HEK293T (cell line): ENCODE results near the gene IGLL1.

Experiments
- CTCF ChIA-PET: fragments of 350-600 bp; formaldehyde crosslinking; extraction: SDS; loops from one replicate; lab custom pipeline; 2021; ENCODE audit warnings: antibody characterized with exemption, inconsistent platforms; lab: Yijun Ruan, JAX
- POLR2A ChIA-PET: fragments of 350-600 bp; formaldehyde crosslinking; extraction: SDS; loops from one replicate; lab custom pipeline; 2020; ENCODE audit warnings: antibody characterized with exemption, inconsistent platforms; lab: Yijun Ruan, JAX
- DNase-seq: peaks from one replicate; pipeline ENCODE4 v3.0.0; 2012; ENCODE audit warnings: mixed read lengths; ENCODE audit errors: extremely low spot score
- ARNT ChIP-seq: fragments of 450-650 bp; IDR thresholded peaks from 2 replicates; pipeline ENCODE4 v1.6.1; 2017; ENCODE audit warnings: mild to moderate bottlenecking
- BHLHE40 ChIP-seq: fragments of 450-650 bp; IDR thresholded peaks from 2 replicates; pipeline ENCODE4 v1.6.1; 2016; ENCODE audit warnings: mild to moderate bottlenecking, moderate library complexity, borderline replicate concordance
- CTBP1 ChIP-seq: fragments of 450-650 bp; IDR thresholded peaks from 2 replicates; pipeline ENCODE4 v1.6.1; 2016; ENCODE audit warnings: borderline replicate concordance
- ELF4 ChIP-seq: fragments of 450-650 bp; IDR thresholded peaks from 2 replicates; pipeline ENCODE4 v1.6.1; 2017; ENCODE audit warnings: antibody characterized with exemption
- FOXA1 ChIP-seq: fragments of 450-650 bp; IDR thresholded peaks from 2 replicates; pipeline ENCODE4 v1.6.1; 2016; ENCODE audit warnings: mild to moderate bottlenecking
- FOXK2 ChIP-seq: fragments of 450-650 bp; IDR thresholded peaks from 2 replicates; pipeline ENCODE4 v1.6.1; 2016; ENCODE audit warnings: mild to moderate bottlenecking
- FOXM1 ChIP-seq: fragments of 450-650 bp; IDR thresholded peaks from 2 replicates; pipeline ENCODE4 v1.6.1; 2017; ENCODE audit warnings: mild to moderate bottlenecking, borderline replicate concordance
- HDGF ChIP-seq: fragments of 450-650 bp; IDR thresholded peaks from 2 replicates; pipeline ENCODE4 v1.6.1; 2017; ENCODE audit warnings: antibody characterized with exemption, borderline replicate concordance
- L3MBTL2 ChIP-seq: fragments of 450-650 bp; conservative IDR thresholded peaks from 2 replicates; pipeline ENCODE4 v1.6.1; 2016; ENCODE audit warnings: mild to moderate bottlenecking
- LEF1 ChIP-seq: fragments of 450-650 bp; IDR thresholded peaks from 2 replicates; pipeline ENCODE4 v1.6.1; 2017; ENCODE audit warnings: mild to moderate bottlenecking, borderline replicate concordance
- NFRKB ChIP-seq: fragments of 450-650 bp; IDR thresholded peaks from 2 replicates; pipeline ENCODE4 v1.6.1; 2016; ENCODE audit warnings: mild to moderate bottlenecking, moderate library complexity
- PKNOX1 ChIP-seq: fragments of 450-650 bp; IDR thresholded peaks from 2 replicates; pipeline ENCODE4 v1.6.1; 2016
- SP1 ChIP-seq: fragments of 450-650 bp; IDR thresholded peaks from 2 replicates; pipeline ENCODE4 v1.6.1; 2017
- SUZ12 ChIP-seq: fragments of 450-650 bp; IDR thresholded peaks from 2 replicates; pipeline ENCODE4 v1.6.1; 2016; ENCODE audit warnings: mild to moderate bottlenecking
- TARDBP ChIP-seq: fragments of 450-650 bp; IDR thresholded peaks from 2 replicates; pipeline ENCODE4 v1.6.1; 2016
- ZNF384 ChIP-seq: fragments of 450-650 bp; IDR thresholded peaks from 2 replicates; pipeline ENCODE4 v1.6.1; 2016

Gene IGLL1

GRCh38 chr22:23569291-23569690 is 10.8 kb downstream of the IGLL1 start:
- CTCF ChIA-PET: interaction anchor here (1.2 kb wide), 1 partner anchor 22 kb away, joined by 5 read pairs; no protein-coding TSS in a partner anchor
- no peak for TF ChIP-seq FOXA1
- no peak for DNase-seq
- POLR2A ChIA-PET: no interaction called here

GRCh38 chr22:23566705-23567475 is 13.2 kb downstream of the IGLL1 start:
- DNase-seq: no peak
- POLR2A ChIA-PET: no interaction called here
- TF ChIP-seq FOXK2 (no peak), FOXM1 (no peak), HDGF (no peak), ARNT (no peak), CTBP1 (no peak), BHLHE40 (no peak), NFRKB (no peak), LEF1 (no peak), FOXA1 (no peak), SUZ12 (no peak), ZNF384 (no peak), L3MBTL2 (no peak)
- CTCF ChIA-PET: interaction anchor here (1.4 kb wide), 1 partner anchor 25 kb away, joined by 5 read pairs; no protein-coding TSS in a partner anchor

- no peak for TF ChIP-seq BHLHE40
- TF ChIP-seq L3MBTL2: peak; percentile 81
- peak; percentile 57 for DNase-seq
- CTCF ChIA-PET: no interaction called here
- POLR2A ChIA-PET: no interaction called here
Observed at GRCh38 chr22:23565915-23566704, 14.0 kb downstream of the IGLL1 start.

- peak; percentile 60 for DNase-seq
- POLR2A ChIA-PET: no interaction called here
- TF ChIP-seq TARDBP (no peak), LEF1 (no peak), ARNT (no peak), FOXK2 (no peak), CTBP1 (no peak), NFRKB (no peak), FOXM1 (no peak)
- CTCF ChIA-PET: interaction anchor here (0.7 kb wide), 2 partner anchors 26 to 1054 kb away, joined by 3 to 6 read pairs; no protein-coding TSS in a partner anchor
Observed at GRCh38 chr22:23565305-23565914, 14.7 kb downstream of the IGLL1 start.

GRCh38 chr22:23564276-23564675 is 15.8 kb downstream of the IGLL1 start:
- TF ChIP-seq ELF4 (no peak), SUZ12 (no peak), CTBP1 (no peak), LEF1 (no peak), FOXA1 (no peak), TARDBP (no peak), FOXM1 (no peak), ARNT (no peak), ZNF384 (no peak), PKNOX1 (no peak), L3MBTL2 (no peak), HDGF (no peak), NFRKB (no peak), BHLHE40 (no peak), FOXK2 (no peak)
- ChIA-PET CTCF (interaction anchor here (0.7 kb wide), 1 partner anchor 27 kb away, joined by 6 read pairs; no protein-coding TSS in a partner anchor), POLR2A (interaction anchor here (1.0 to 1.5 kb wide), 2 partner anchors 13 to 293 kb away, joined by 3 read pairs; partner anchors contain the start of gene SLC2A11)
- DNase-seq: no peak

- ChIA-PET POLR2A (interaction anchor here (1.3 to 1.5 kb wide), 2 partner anchors 15 to 294 kb away, joined by 3 to 5 read pairs; partner anchors contain the start of gene SLC2A11), CTCF (interaction anchor here (0.8 kb wide), 1 partner anchor 28 kb away, joined by 4 read pairs; no protein-coding TSS in a partner anchor)
- TF ChIP-seq FOXA1 (no peak), HDGF (no peak), CTBP1 (no peak), PKNOX1 (no peak), ELF4 (no peak), FOXK2 (no peak), SP1 (no peak), SUZ12 (no peak), ZNF384 (no peak), L3MBTL2 (no peak), ARNT (no peak), NFRKB (no peak), FOXM1 (no peak), LEF1 (no peak), BHLHE40 (no peak), TARDBP (no peak)
Observed at GRCh38 chr22:23563111-23563510, 17.0 kb downstream of the IGLL1 start.

More at GRCh38 chr22:23563111-23563510, 17.0 kb downstream of the IGLL1 start:
- no peak for DNase-seq
